ENCODE data around the gene COQ2. TPM values are rescaled to one million over a fixed set of nuclear protein-coding genes. Genes with fewer than 3 reads are reported as not detected.

Gene COQ2
- total RNA-seq, 1 donor from 2014 or later = 19.2 TPM

- H3K9me3 Mint-ChIP-seq (ENCODE audit: low read depth) = peaks cover 7% of the 10 kb centered on the region
- no peak overlapping the region for H3K27ac Mint-ChIP-seq
Observed at GRCh38 chr4:83217721-83218522, 66.7 kb downstream of the COQ2 start.

GRCh38 chr4:83216959-83217683, 67.5 kb downstream of the COQ2 start:
- TF ChIP-seq CTCF (IDR thresholded peaks at IDR 0.05; ENCODE audit: unreplicated experiment) = no peak
- H3K36me3 Mint-ChIP-seq (ENCODE audit: insufficient read depth) = no peaks in the 10 kb centered on the region
- H3K4me3 Mint-ChIP-seq (ENCODE audit: low read depth) = no peak overlapping the region
- no peaks in the 10 kb centered on the region for H3K27me3 Mint-ChIP-seq
- no peak for DNase-seq (ENCODE audit: low spot score, unreplicated experiment)
- H3K4me1 Mint-ChIP-seq (ENCODE audit: low read depth) = peaks cover 9% of the 10 kb centered on the region
- no peak overlapping the region for H3K27ac Mint-ChIP-seq
- peaks cover 7% of the 10 kb centered on the region for H3K9me3 Mint-ChIP-seq (ENCODE audit: low read depth)

More at GRCh38 chr4:83217721-83218522, 66.7 kb downstream of the COQ2 start:
- peaks cover 3% of the 10 kb centered on the region for H3K4me1 Mint-ChIP-seq (ENCODE audit: low read depth)
- H3K36me3 Mint-ChIP-seq (ENCODE audit: insufficient read depth) = no peaks in the 10 kb centered on the region
- no peak overlapping the region for H3K4me3 Mint-ChIP-seq (ENCODE audit: low read depth)
- no peak for TF ChIP-seq CTCF (IDR thresholded peaks at IDR 0.05; ENCODE audit: unreplicated experiment)
- no peak for DNase-seq (ENCODE audit: low spot score, unreplicated experiment)
- no peaks in the 10 kb centered on the region for H3K27me3 Mint-ChIP-seq

- TF ChIP-seq CTCF (IDR thresholded peaks at IDR 0.05; ENCODE audit: unreplicated experiment) = no peak
- H3K27me3 Mint-ChIP-seq = no peaks in the 10 kb centered on the region
- H3K4me3 Mint-ChIP-seq (ENCODE audit: low read depth) = no peak overlapping the region
- H3K36me3 Mint-ChIP-seq (ENCODE audit: insufficient read depth) = no peaks in the 10 kb centered on the region
- peaks cover 10% of the 10 kb centered on the region for H3K9me3 Mint-ChIP-seq (ENCODE audit: low read depth)
- H3K27ac Mint-ChIP-seq = no peak overlapping the region
- DNase-seq (ENCODE audit: low spot score, unreplicated experiment) = no peak
- H3K4me1 Mint-ChIP-seq (ENCODE audit: low read depth) = peaks cover 13% of the 10 kb centered on the region
Observed at GRCh38 chr4:83214079-83214478, 70.5 kb downstream of the COQ2 start.

Other genes with a start within 250 kb of the COQ2 start
- 36.4 and 42.7 TPM in 2 replicates for gene COPS4, start 249.6 kb downstream of the COQ2 start, total RNA-seq
- gene PLAC8, start 170.1 kb downstream of the COQ2 start, total RNA-seq = 4.7 and 5.9 TPM in 2 replicates
- 2.8 and 3.6 TPM in 2 replicates for gene HPSE, start 50.0 kb upstream of the COQ2 start, total RNA-seq
- gene HELQ, start 171.0 kb upstream of the COQ2 start, total RNA-seq = 14.1 and 18.9 TPM in 2 replicates
- 41.5 and 45.2 TPM in 2 replicates for gene MRPS18C, start 171.3 kb upstream of the COQ2 start, total RNA-seq
- 26.9 and 27.2 TPM in 2 replicates for gene ABRAXAS1, start 200.3 kb upstream of the COQ2 start, total RNA-seq